ENCODE measurements around the gene ARHGAP26.

ARHGAP26 gene

DNA sequence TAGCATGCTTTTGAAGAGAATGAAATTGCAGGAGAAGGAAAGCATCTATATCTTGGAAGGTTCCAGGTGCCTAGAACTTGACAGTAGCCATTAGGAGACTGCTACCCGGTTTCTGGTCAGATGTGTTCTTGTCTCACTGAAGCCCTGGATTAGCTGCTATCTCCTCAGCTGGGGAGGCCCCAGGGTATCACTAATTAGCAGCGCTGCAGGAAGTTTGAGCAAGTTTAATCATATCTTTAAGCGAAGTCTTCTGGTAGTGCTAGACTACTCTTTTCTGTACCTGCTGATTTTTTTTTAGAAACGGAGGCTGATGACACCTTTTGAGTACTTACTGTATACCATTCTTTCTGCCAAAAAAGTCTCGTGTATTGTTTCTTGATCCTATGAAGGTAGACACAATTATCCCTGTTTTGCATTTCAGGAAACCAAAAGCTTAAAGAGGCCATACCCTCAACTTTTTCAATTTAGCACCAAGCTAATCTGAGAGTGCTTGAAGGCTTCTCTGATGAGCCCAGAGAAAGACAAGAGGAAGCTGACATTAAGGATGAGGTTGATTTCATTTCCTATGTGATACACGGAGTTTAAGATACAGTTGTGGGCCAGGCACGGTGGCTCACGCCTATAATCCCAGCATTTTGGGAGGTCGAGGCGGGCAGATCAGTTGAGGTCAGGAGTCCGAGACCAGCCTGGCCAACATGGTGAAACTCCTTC lies 201.3 kb downstream of the ARHGAP26 start:
- no peaks in the 10 kb centered on the region for H3K9me3 ChIP-seq (ENCODE audit: low read length)
- H3K4me3 ChIP-seq (ENCODE audit: low read depth, low read length, poor library complexity, severe bottlenecking), result no peak overlapping the region
- no peaks in the 10 kb centered on the region for H3F3A ChIP-seq (ENCODE audit: insufficient read depth, low read length)
- no peaks in the 10 kb centered on the region for H4K20me1 ChIP-seq (ENCODE audit: insufficient read depth, low read length)
- no peaks in the 10 kb centered on the region for H3K79me2 ChIP-seq (ENCODE audit: insufficient read depth, low read length)
- H3K27ac ChIP-seq (ENCODE audit: low read depth, low read length, poor library complexity, severe bottlenecking), result no peak overlapping the region
- H3K9me2 ChIP-seq (ENCODE audit: low read depth, low read length), result no peaks in the 10 kb centered on the region
- no peak overlapping the region for H2AFZ ChIP-seq (ENCODE audit: low read length)
- no peak for TF ChIP-seq EZH2 (IDR thresholded peaks at IDR 0.05; ENCODE audit: borderline replicate concordance, low read length)
- TF ChIP-seq, protein P1, sequence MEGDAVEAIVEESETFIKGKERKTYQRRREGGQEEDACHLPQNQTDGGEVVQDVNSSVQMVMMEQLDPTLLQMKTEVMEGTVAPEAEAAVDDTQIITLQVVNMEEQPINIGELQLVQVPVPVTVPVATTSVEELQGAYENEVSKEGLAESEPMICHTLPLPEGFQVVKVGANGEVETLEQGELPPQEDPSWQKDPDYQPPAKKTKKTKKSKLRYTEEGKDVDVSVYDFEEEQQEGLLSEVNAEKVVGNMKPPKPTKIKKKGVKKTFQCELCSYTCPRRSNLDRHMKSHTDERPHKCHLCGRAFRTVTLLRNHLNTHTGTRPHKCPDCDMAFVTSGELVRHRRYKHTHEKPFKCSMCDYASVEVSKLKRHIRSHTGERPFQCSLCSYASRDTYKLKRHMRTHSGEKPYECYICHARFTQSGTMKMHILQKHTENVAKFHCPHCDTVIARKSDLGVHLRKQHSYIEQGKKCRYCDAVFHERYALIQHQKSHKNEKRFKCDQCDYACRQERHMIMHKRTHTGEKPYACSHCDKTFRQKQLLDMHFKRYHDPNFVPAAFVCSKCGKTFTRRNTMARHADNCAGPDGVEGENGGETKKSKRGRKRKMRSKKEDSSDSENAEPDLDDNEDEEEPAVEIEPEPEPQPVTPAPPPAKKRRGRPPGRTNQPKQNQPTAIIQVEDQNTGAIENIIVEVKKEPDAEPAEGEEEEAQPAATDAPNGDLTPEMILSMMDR (IDR thresholded peaks at IDR 0.05; ENCODE audit: low read length), result no peak
- no peaks in the 10 kb centered on the region for H3K36me3 ChIP-seq (ENCODE audit: insufficient read depth, low read length)
- H3K9ac ChIP-seq (ENCODE audit: low read length), result no peak overlapping the region
- no peaks in the 10 kb centered on the region for H3K27me3 ChIP-seq (ENCODE audit: insufficient read depth, low read length)
- H3K4me2 ChIP-seq (ENCODE audit: low read length), result no peak overlapping the region
- peaks cover 4% of the 10 kb centered on the region for H3K4me1 ChIP-seq (ENCODE audit: insufficient read depth, low read length, severe bottlenecking)

DNA sequence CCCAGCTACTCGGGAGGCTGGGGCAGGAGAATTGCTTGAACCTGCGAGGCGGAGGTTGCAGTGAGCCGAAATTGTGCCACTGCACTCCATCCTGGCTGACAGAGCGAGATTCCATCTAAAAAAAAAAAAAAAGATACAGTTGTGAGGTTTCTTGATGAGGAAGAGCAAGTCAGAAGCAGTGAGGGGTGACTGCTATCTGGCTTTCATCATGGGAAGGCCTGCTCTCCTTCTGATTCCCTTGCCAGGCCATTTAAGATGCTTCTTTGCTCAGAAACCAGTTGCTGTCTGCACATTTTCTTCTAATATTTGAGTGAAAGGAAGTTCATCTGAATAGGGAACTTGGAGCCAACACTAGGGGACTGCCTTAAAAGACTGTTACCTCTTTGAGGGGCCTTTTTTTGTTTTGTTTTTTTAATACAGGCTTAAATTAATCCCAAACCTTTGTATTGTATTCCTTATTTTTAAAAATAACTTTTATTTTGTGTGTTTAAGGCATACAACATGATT lies 201.9 kb downstream of the ARHGAP26 start:
- H3K4me2 ChIP-seq (ENCODE audit: low read length), result no peak overlapping the region
- no peak overlapping the region for H2AFZ ChIP-seq (ENCODE audit: low read length)
- H3K9ac ChIP-seq (ENCODE audit: low read length), result no peak overlapping the region
- H4K20me1 ChIP-seq (ENCODE audit: insufficient read depth, low read length), result no peaks in the 10 kb centered on the region
- no peaks in the 10 kb centered on the region for H3K36me3 ChIP-seq (ENCODE audit: insufficient read depth, low read length)
- peaks cover 4% of the 10 kb centered on the region for H3K4me1 ChIP-seq (ENCODE audit: insufficient read depth, low read length, severe bottlenecking)
- no peak overlapping the region for H3K27ac ChIP-seq (ENCODE audit: low read depth, low read length, poor library complexity, severe bottlenecking)
- H3K4me3 ChIP-seq (ENCODE audit: low read depth, low read length, poor library complexity, severe bottlenecking), result no peak overlapping the region
- H3K27me3 ChIP-seq (ENCODE audit: insufficient read depth, low read length), result no peaks in the 10 kb centered on the region
- no peak for TF ChIP-seq EZH2 (IDR thresholded peaks at IDR 0.05; ENCODE audit: borderline replicate concordance, low read length)
- TF ChIP-seq, protein P1 (IDR thresholded peaks at IDR 0.05; ENCODE audit: low read length), result no peak
- no peaks in the 10 kb centered on the region for H3K9me3 ChIP-seq (ENCODE audit: low read length)
- no peaks in the 10 kb centered on the region for H3K9me2 ChIP-seq (ENCODE audit: low read depth, low read length)
- H3F3A ChIP-seq (ENCODE audit: insufficient read depth, low read length), result no peaks in the 10 kb centered on the region
- no peaks in the 10 kb centered on the region for H3K79me2 ChIP-seq (ENCODE audit: insufficient read depth, low read length)

DNA sequence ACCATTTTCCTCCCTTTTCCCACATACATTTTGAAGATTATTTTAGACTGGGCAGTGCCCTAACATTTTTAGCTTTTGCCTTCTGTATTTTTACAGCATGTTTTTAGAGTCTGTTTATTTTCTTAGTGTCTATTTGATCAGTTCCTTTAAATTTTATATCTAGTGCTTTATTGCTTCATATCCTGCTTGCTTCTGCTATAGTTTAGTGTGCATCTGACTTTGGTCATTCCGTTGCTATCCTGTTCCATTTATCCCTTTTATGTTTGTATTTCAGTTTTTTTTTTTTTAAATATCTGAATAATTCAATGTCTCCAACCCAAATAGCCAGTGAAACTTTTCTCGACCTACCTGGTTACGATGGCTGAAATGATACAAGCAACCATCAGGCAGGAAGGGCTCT lies 203.8 kb downstream of the ARHGAP26 start:
- Histone ChIP-seq H3K9me3 (ENCODE audit: low read length) (no peaks in the 10 kb centered on the region), H3K79me2 (ENCODE audit: insufficient read depth, low read length) (no peaks in the 10 kb centered on the region), H3K36me3 (ENCODE audit: insufficient read depth, low read length) (no peaks in the 10 kb centered on the region), H3K4me2 (ENCODE audit: low read length) (no peak overlapping the region), H3K9me2 (ENCODE audit: low read depth, low read length) (no peaks in the 10 kb centered on the region), H2AFZ (ENCODE audit: low read length) (no peak overlapping the region), H4K20me1 (ENCODE audit: insufficient read depth, low read length) (no peaks in the 10 kb centered on the region), H3K4me1 (ENCODE audit: insufficient read depth, low read length, severe bottlenecking) (peaks cover 4% of the 10 kb centered on the region), H3K4me3 (ENCODE audit: low read depth, low read length, poor library complexity, severe bottlenecking) (no peak overlapping the region), H3F3A (ENCODE audit: insufficient read depth, low read length) (no peaks in the 10 kb centered on the region), H3K27me3 (ENCODE audit: insufficient read depth, low read length) (no peaks in the 10 kb centered on the region), H3K27ac (ENCODE audit: low read depth, low read length, poor library complexity, severe bottlenecking) (no peak overlapping the region), H3K9ac (ENCODE audit: low read length) (no peak overlapping the region)
- TF ChIP-seq EZH2 (IDR thresholded peaks at IDR 0.05; ENCODE audit: borderline replicate concordance, low read length), result no peak
- TF ChIP-seq, protein P1 (IDR thresholded peaks at IDR 0.05; ENCODE audit: low read length), result no peak
